ENCODE results near the gene NDUFS5.
"Not testable (repeated sequence)": the region's sequence is repeated elsewhere in the genome, so short reads cannot be mapped to it uniquely, and the experiment has no call there.

The NDUFS5 gene

GRCh38 chr1:39026051-39026865 is at the start of gene NDUFS5:
NDUFS5 (plus strand) TSS chr1:39026350; CDS start chr1:39028725, 2,375 bp downstream.
- peak; percentile 88 for DNase-seq

GRCh38 chr1:38977399-38978244 is 48.5 kb upstream of the NDUFS5 start:
- peak; percentile 74 for DNase-seq

GRCh38 chr1:38978245-38978542 is 48.0 kb upstream of the NDUFS5 start:
- peak; percentile 62 for DNase-seq

GRCh38 chr1:38979380-38979779 is 46.8 kb upstream of the NDUFS5 start:
- DNase-seq: not testable (repeated sequence)

- DNase-seq: no peak
Observed at GRCh38 chr1:38989979-38990378, 36.2 kb upstream of the NDUFS5 start.

GRCh38 chr1:38990386-38990737 is 35.8 kb upstream of the NDUFS5 start:
- no peak for DNase-seq

GRCh38 chr1:38990738-38991637 is 35.2 kb upstream of the NDUFS5 start, which contains the start of gene AKIRIN1:
AKIRIN1 (plus strand) TSS chr1:38991276; CDS start chr1:38991381, 105 bp downstream.
- peak; percentile 99 for DNase-seq

GRCh38 chr1:38991638-38992411 is 34.3 kb upstream of the NDUFS5 start:
- DNase-seq: peak; percentile 62

GRCh38 chr1:38992412-38993111 is 33.6 kb upstream of the NDUFS5 start:
- no peak for DNase-seq

- no peak for DNase-seq
Observed at GRCh38 chr1:38994196-38994595, 32.0 kb upstream of the NDUFS5 start.

- no peak for DNase-seq
Observed at GRCh38 chr1:38997034-38997900, 28.9 kb upstream of the NDUFS5 start.

- DNase-seq: no peak
Observed at GRCh38 chr1:38997901-38998190, 28.3 kb upstream of the NDUFS5 start.

GRCh38 chr1:39001516-39002421 is 24.4 kb upstream of the NDUFS5 start:
- no peak for DNase-seq

GRCh38 chr1:39003281-39003680 is 22.9 kb upstream of the NDUFS5 start:
- DNase-seq: no peak

- DNase-seq: no peak
Observed at GRCh38 chr1:39003794-39004193, 22.4 kb upstream of the NDUFS5 start.

GRCh38 chr1:39006287-39006686 is 19.9 kb upstream of the NDUFS5 start:
- no peak for DNase-seq

GRCh38 chr1:39006726-39007645 is 19.2 kb upstream of the NDUFS5 start:
- DNase-seq: no peak

GRCh38 chr1:39014956-39015355 is 11.2 kb upstream of the NDUFS5 start:
- DNase-seq: not testable (repeated sequence)
